ENCODE measurements around the gene CDH23.

The CDH23 gene

GRCh38 chr10:71731791-71732190 lies 335.1 kb downstream of the CDH23 start:
- no peak for DNase-seq (ENCODE audit: low read depth, low spot score)
- in situ Hi-C loops (cut with HindIII; ENCODE audit: low sequenced_read_pairs): no loop called here
- no peak overlapping the region for H3K4me3 ChIP-seq (ENCODE audit: low read depth, low read length)
- no peak for TF ChIP-seq CTCF (IDR thresholded peaks at IDR 0.05; ENCODE audit: low read depth, low read length)

GRCh38 chr10:71734797-71735196 lies 338.1 kb downstream of the CDH23 start:
- in situ Hi-C loops (cut with HindIII; ENCODE audit: low sequenced_read_pairs): no loop called here
- TF ChIP-seq CTCF (IDR thresholded peaks at IDR 0.05; ENCODE audit: low read depth, low read length): no peak
- DNase-seq (ENCODE audit: low read depth, low spot score): no peak
- H3K4me3 ChIP-seq (ENCODE audit: low read depth, low read length): no peak overlapping the region

- in situ Hi-C loops (cut with HindIII; ENCODE audit: low sequenced_read_pairs): no loop called here
- no peak for DNase-seq (ENCODE audit: low read depth, low spot score)
- no peak for TF ChIP-seq CTCF (IDR thresholded peaks at IDR 0.05; ENCODE audit: low read depth, low read length)
- H3K4me3 ChIP-seq (ENCODE audit: low read depth, low read length): no peak overlapping the region
These were observed 339.2 kb downstream of the CDH23 start for GRCh38 chr10:71735709-71736569.

DNA sequence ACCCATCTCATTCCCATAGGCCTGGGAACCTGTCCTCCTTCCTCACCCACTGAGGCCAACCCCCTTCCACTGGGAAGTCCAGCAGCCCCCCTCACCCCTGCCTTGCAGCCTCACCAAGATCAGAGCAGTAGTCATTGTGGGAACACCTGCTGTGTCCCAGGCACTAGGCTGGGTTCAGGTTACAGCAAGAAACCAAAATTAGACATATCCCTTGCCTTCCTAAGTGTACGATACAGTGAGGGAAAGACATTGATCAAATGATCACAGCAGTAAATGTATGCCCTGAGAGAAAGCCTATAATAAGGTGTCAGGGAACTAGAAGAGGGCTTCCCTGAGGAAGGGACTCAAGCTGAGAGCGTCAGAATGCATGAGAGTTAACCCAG lies 339.8 kb downstream of the CDH23 start:
- no peak overlapping the region for H3K4me3 ChIP-seq (ENCODE audit: low read depth, low read length)
- in situ Hi-C loops (cut with HindIII; ENCODE audit: low sequenced_read_pairs): no loop called here
- DNase-seq (ENCODE audit: low read depth, low spot score): peak; percentile 17
- no peak for TF ChIP-seq CTCF (IDR thresholded peaks at IDR 0.05; ENCODE audit: low read depth, low read length)

DNA sequence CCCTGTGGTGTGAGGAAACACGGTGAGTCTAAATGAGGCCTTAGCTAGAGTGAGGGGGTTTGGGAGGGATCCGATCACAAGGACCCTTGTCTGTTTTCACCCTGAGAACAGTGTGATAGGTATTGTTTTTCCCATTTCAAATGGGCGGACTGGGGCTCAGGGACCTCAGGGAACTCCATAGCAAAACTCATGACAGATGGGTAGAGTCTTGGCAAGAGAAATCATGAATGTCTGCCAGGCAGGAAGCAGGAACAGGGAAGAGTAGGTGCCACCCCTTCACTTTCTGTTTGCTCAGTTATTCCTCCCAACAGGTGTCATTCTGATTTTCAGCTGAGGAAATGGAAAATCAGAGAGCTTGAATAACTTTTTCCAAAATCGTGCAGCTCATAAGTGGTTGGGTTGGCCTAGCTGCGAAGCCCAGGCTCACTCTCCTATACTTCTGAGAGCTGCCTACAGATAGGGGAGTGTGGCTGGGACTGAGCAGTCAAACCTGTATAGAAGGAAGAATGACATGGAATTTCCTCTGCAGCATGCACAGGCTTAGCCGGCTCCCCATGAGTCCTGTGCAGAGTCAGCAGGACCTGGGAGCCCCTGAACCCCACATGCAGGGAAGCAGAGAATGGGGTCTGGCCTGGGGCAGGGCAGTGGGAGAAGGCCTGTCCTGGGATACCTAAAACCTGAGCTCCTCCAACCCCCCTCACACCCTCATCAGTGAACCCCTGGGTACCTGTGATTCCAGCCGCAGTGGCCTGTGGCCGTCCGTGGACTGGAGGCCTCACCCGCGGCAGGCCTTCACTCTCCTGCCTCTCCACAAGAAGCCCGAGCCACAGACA lies 340.5 kb downstream of the CDH23 start:
- no peak for DNase-seq (ENCODE audit: low read depth, low spot score)
- in situ Hi-C loops (cut with HindIII; ENCODE audit: low sequenced_read_pairs): no loop called here
- TF ChIP-seq CTCF (IDR thresholded peaks at IDR 0.05; ENCODE audit: low read depth, low read length): no peak
- H3K4me3 ChIP-seq (ENCODE audit: low read depth, low read length): no peak overlapping the region

GRCh38 chr10:71737834-71738197 lies 341.1 kb downstream of the CDH23 start:
- no peak for DNase-seq (ENCODE audit: low read depth, low spot score)
- in situ Hi-C loops (cut with HindIII; ENCODE audit: low sequenced_read_pairs): no loop called here
- no peak overlapping the region for H3K4me3 ChIP-seq (ENCODE audit: low read depth, low read length)
- no peak for TF ChIP-seq CTCF (IDR thresholded peaks at IDR 0.05; ENCODE audit: low read depth, low read length)

Measured in astrocyte of the spinal cord (primary cell).